HCT116 (cell line): ENCODE measurements around the gene ELMOD3. TPM values are rescaled to one million over a fixed set of nuclear protein-coding genes. Genes with fewer than 3 reads are reported as not detected.

Experiments used
- ATAC-seq: fragments of 200-7000 bp; cut with Tn5 transposase; 2 replicates; pipeline ENCODE4 v1.9.1; 2020; ENCODE audit warnings: mild to moderate bottlenecking, moderate library complexity
- BruUV-seq: library from RNA; stranded (reverse); fragments of 400-500 nt; replicated peaks from 2 replicates; lab custom pipeline; 2021; lab: Mats Ljungman, UMichigan
- CTCF ChIA-PET: fragments of 300-600 bp; sonication (Branson Sonifier 250); formaldehyde crosslinking; loops from one replicate; lab custom pipeline; 2021; ENCODE audit warnings: antibody characterized with exemption; lab: Charles Lee
- POLR2A ChIA-PET: fragments of 300-600, 350-600 bp; sonication (Branson Sonifier 250); formaldehyde crosslinking; loops from one replicate; lab custom pipeline; 2021; ENCODE audit warnings: antibody characterized with exemption; lab: Charles Lee
- RAD21 ChIA-PET, 2 experiments: fragments of 300-600 bp; sonication (Branson Sonifier 250); formaldehyde crosslinking; loops; one replicate each; lab custom pipeline; 2023; ENCODE audit warnings: low total read pairs in 2 of 2; ENCODE audit not compliant: uncharacterized antibody in 2 of 2, unreplicated experiment in 2 of 2, low non-redundant PET in 1 of 2; lab: Charles Lee
- DNase-seq: peaks from one replicate; pipeline ENCODE4 v3.0.0-alpha.2; 2010; ENCODE audit warnings: low read depth, low spot score
- H2AFZ ChIP-seq: fragments of 200-600 bp; shearing (Covaris generic), sonication (generic); 2 replicates; pipeline ENCODE4 v1.6.1; 2017; ENCODE audit warnings: low read depth, mixed run types, mixed read lengths, antibody characterized with exemption, low read length; ENCODE audit not compliant: poor library complexity, severe bottlenecking
- H3K27ac ChIP-seq: 2 replicates; pipeline ENCODE4 v1.5.1; 2012; ENCODE audit warnings: low read depth, low read length
- H3K27me3 ChIP-seq: fragments of 200-600 bp; sonication (generic); 2 replicates; pipeline ENCODE4 v1.6.1; 2016; ENCODE audit warnings: mixed run types, low read length, mixed read lengths; ENCODE audit not compliant: insufficient read depth
- H3K36me3 ChIP-seq, 2 experiments: fragments of 200-500 bp in 1 of 2; fragments of 200-600 bp in 1 of 2; sonication (Bioruptor generic) in 1 of 2; sonication (generic) in 1 of 2; 2 replicates each; pipeline versions ENCODE4 v1.5.1 to v1.6.1; 2014 to 2016; ENCODE audit warnings: low read length in 2 of 2, inconsistent platforms in 1 of 2, mixed read lengths in 1 of 2, mixed run types in 1 of 2; ENCODE audit not compliant: insufficient read depth in 2 of 2, control insufficient read depth in 1 of 2
- H3K4me1 ChIP-seq, 2 experiments: fragments of 200-600 bp in 1 of 2; sonication (generic) in 1 of 2; 2 replicates each; pipeline versions ENCODE4 v1.5.1 to v1.6.1; 2012 to 2017; ENCODE audit warnings: low read length in 2 of 2, inconsistent platforms in 1 of 2, mild to moderate bottlenecking in 1 of 2, mixed read lengths in 1 of 2, mixed run types in 1 of 2, moderate library complexity in 1 of 2; ENCODE audit not compliant: insufficient read depth in 2 of 2, control insufficient read depth in 1 of 2
- H3K4me2 ChIP-seq: fragments of 200-600 bp; sonication (generic); 2 replicates; pipeline ENCODE4 v1.6.1; 2017; ENCODE audit warnings: mixed run types, low read length, mixed read lengths
- H3K4me3 ChIP-seq, 2 experiments: fragments of 200-600 bp in 1 of 2; sonication (generic) in 1 of 2; replicated peaks in 1 of 2; 2 replicates each; pipeline ENCODE4 v1.5.1; 2011 to 2016; ENCODE audit warnings: low read length in 2 of 2, control low read depth in 1 of 2, low read depth in 1 of 2, mild to moderate bottlenecking in 1 of 2, mixed read lengths in 1 of 2, mixed run types in 1 of 2
- H3K79me2 ChIP-seq: fragments of 200-600 bp; sonication (generic); 2 replicates; pipeline ENCODE4 v1.6.1; 2017; ENCODE audit warnings: mild to moderate bottlenecking, mixed run types, low read length, moderate library complexity, mixed read lengths; ENCODE audit not compliant: insufficient read depth
- H3K9ac ChIP-seq: fragments of 200-600 bp; sonication (generic); 2 replicates; pipeline ENCODE4 v1.6.1; 2016; ENCODE audit warnings: low read length, mixed read lengths
- H3K9me2 ChIP-seq: fragments of 200-600 bp; sonication (generic), shearing (Covaris generic); 2 replicates; pipeline ENCODE4 v1.6.1; 2017; ENCODE audit warnings: mixed run types, mild to moderate bottlenecking, moderate library complexity; ENCODE audit not compliant: insufficient read depth
- H3K9me3 ChIP-seq, 2 experiments: fragments of 200-500 bp in 1 of 2; fragments of 200-600 bp in 1 of 2; sonication (Bioruptor generic) in 1 of 2; sonication (generic) in 1 of 2; 2 replicates each; pipeline ENCODE4 v1.6.1; 2014 to 2017; ENCODE audit warnings: low read length in 2 of 2, mixed read lengths in 2 of 2, inconsistent platforms in 1 of 2, low read depth in 1 of 2, mild to moderate bottlenecking in 1 of 2, mixed run types in 1 of 2, moderate library complexity in 1 of 2; ENCODE audit not compliant: control insufficient read depth in 1 of 2, insufficient read depth in 1 of 2
- H4K20me1 ChIP-seq: fragments of 200-600 bp; sonication (generic), shearing (Covaris generic); 2 replicates; pipeline ENCODE4 v1.6.1; 2017; ENCODE audit warnings: mixed run types, mild to moderate bottlenecking, moderate library complexity; ENCODE audit not compliant: insufficient read depth
- ATF3 ChIP-seq: IDR thresholded peaks from 2 replicates; pipeline ENCODE4 v1.6.1; 2012
- CBX3 ChIP-seq: IDR thresholded peaks from 2 replicates; pipeline ENCODE4 v1.6.1; 2012; ENCODE audit warnings: low read depth
- CEBPB ChIP-seq: IDR thresholded peaks from 2 replicates; pipeline ENCODE4 v1.6.1; 2012; ENCODE audit warnings: low read depth
- CTCF ChIP-seq, 3 experiments: fragments of 200-600 bp in 1 of 3; sonication (generic) in 1 of 3; IDR thresholded peaks in 2 of 3; conservative IDR thresholded peaks in 1 of 3; 2 replicates each; pipeline ENCODE4 v1.5.1; 2012 to 2017; ENCODE audit warnings: low read depth in 2 of 3, low read length in 2 of 3, antibody characterized with exemption in 1 of 3, borderline replicate concordance in 1 of 3, control low read depth in 1 of 3, mild to moderate bottlenecking in 1 of 3, mixed read lengths in 1 of 3, mixed run types in 1 of 3, moderate library complexity in 1 of 3; ENCODE audit not compliant: insufficient read depth in 1 of 3
- ELF1 ChIP-seq: IDR thresholded peaks from 2 replicates; pipeline ENCODE4 v1.6.1; 2012; ENCODE audit warnings: low read depth, borderline replicate concordance
- JUND ChIP-seq: IDR thresholded peaks from 2 replicates; pipeline ENCODE4 v1.6.1; 2012
- MAX ChIP-seq: IDR thresholded peaks from 2 replicates; pipeline ENCODE4 v1.6.1; 2012
- POLR2AphosphoS5 ChIP-seq: IDR thresholded peaks from 2 replicates; pipeline ENCODE4 v1.6.1; 2011; ENCODE audit warnings: mild to moderate bottlenecking, low read depth, low read length, moderate library complexity
- REST ChIP-seq: IDR thresholded peaks from 2 replicates; pipeline ENCODE4 v1.6.1; 2012; ENCODE audit warnings: low read depth
- SIN3A ChIP-seq: IDR thresholded peaks from 2 replicates; pipeline ENCODE4 v1.6.1; 2012; ENCODE audit warnings: low read depth
- SP1 ChIP-seq: IDR thresholded peaks from 2 replicates; pipeline ENCODE4 v1.6.1; 2012; ENCODE audit warnings: low read depth
- SRF ChIP-seq: IDR thresholded peaks from 2 replicates; pipeline ENCODE4 v1.6.1; 2012; ENCODE audit warnings: low read depth
- TCF7L2 ChIP-seq: IDR thresholded peaks from 2 replicates; pipeline ENCODE4 v1.7.0; 2011; ENCODE audit warnings: borderline replicate concordance, inconsistent platforms; ENCODE audit not compliant: insufficient read depth, insufficient read length; ENCODE audit errors: extremely low read depth
- YY1 ChIP-seq: IDR thresholded peaks from 2 replicates; pipeline ENCODE4 v1.6.1; 2011; ENCODE audit warnings: low read length, low read depth, moderate library complexity, mild to moderate bottlenecking; ENCODE audit not compliant: insufficient replicate concordance; ENCODE audit errors: extremely low read depth
- ZBTB33 ChIP-seq: IDR thresholded peaks from 2 replicates; pipeline ENCODE4 v1.6.1; 2011; ENCODE audit warnings: mild to moderate bottlenecking, low read length, moderate library complexity; ENCODE audit not compliant: insufficient replicate concordance; ENCODE audit errors: extremely low read depth
- ZFX ChIP-seq: fragments of 450-650 bp; IDR thresholded peaks from 2 replicates; pipeline ENCODE4 v1.6.1; 2017
- intact Hi-C: fragments of 100-400 bp; cut with micrococcal nuclease; formaldehyde crosslinking; loops from 2 replicates; pipeline ENCODE4 v1.10.0; 2022
- total RNA-seq: library from RNA; stranded (reverse); gene quantifications from one replicate; pipeline ENCODE4 v1.2.1, GENCODE V29; 2021; ENCODE audit not compliant: unreplicated experiment

The ELMOD3 gene
- total RNA-seq, 1 experiment from 2014 or later, result 9.2 TPM

GRCh38 chr2:85415980-85416650, 61.5 kb downstream of the ELMOD3 start:
- peaks cover 53 to 71% of the 10 kb centered on the region in 2 experiments for H3K4me1 ChIP-seq
- no peak for TF ChIP-seq ZBTB33
- no peak for TF ChIP-seq CBX3
- no peak for TF ChIP-seq POLR2AphosphoS5
- TF ChIP-seq JUND, result no peak
- no peak for TF ChIP-seq MAX
- TF ChIP-seq CEBPB, result no peak
- TF ChIP-seq REST, result no peak
- no peak for TF ChIP-seq ATF3
- TF ChIP-seq SRF, result no peak
- TF ChIP-seq SP1, result no peak
- TF ChIP-seq ELF1, result no peak
- no peak for TF ChIP-seq YY1
- TF ChIP-seq TCF7L2, result no peak
- no peak for TF ChIP-seq CTCF (IDR thresholded peaks at IDR 0.05 in 2 of 3, conservative IDR thresholded peaks at IDR 0.05 in 1 of 3; ENCODE audit: borderline replicate concordance in 1 of 3, insufficient read depth in 1 of 3, low read depth in 2 of 3, low read length in 2 of 3)
- TF ChIP-seq ZFX, result no peak
- no peak for TF ChIP-seq SIN3A
- no peak overlapping the region for H3K4me3 ChIP-seq
- no peak overlapping the region for H2AFZ ChIP-seq
- no peaks in the 10 kb centered on the region for H3K27me3 ChIP-seq
- H3K9ac ChIP-seq, result no peak overlapping the region
- RAD21 ChIA-PET, result no interaction called here
- H3K9me2 ChIP-seq, result no peaks in the 10 kb centered on the region
- CTCF ChIA-PET, result no interaction called here
- no peak overlapping the region for H3K4me2 ChIP-seq
- no TSS peak for BruUV-seq
- ATAC-seq (no peak), DNase-seq (no peak)
- no peaks in the 10 kb centered on the region for H3K36me3 ChIP-seq
- H4K20me1 ChIP-seq, result no peaks in the 10 kb centered on the region
- intact Hi-C loops, result no loop called here
- peaks cover 20% of the 10 kb centered on the region for H3K79me2 ChIP-seq
- no peaks in the 10 kb centered on the region for H3K9me3 ChIP-seq
- POLR2A ChIA-PET, result interaction anchor here (1.6 to 15.9 kb wide), 2 partner anchors 118 to 130 kb away, joined by 3 to 236 read pairs; partner anchors contain the start of gene MAT2A
- no peak overlapping the region for H3K27ac ChIP-seq
